H1 (cell line): Measurements from ENCODE around the gene SCAMP2. TPM values are rescaled to one million over a fixed set of nuclear protein-coding genes. Genes with fewer than 3 reads are reported as not detected.

Source experiments
- ATF2 ChIP-seq: IDR thresholded peaks from 2 replicates; pipeline ENCODE4 v1.6.1; 2012; ENCODE audit warnings: low read length, inconsistent platforms
- BRCA1 ChIP-seq: IDR thresholded peaks from 2 replicates; pipeline ENCODE4 v1.6.1; 2012; ENCODE audit warnings: low read depth, low read length, improper control_type of control experiment
- HDAC2 ChIP-seq, 2 experiments: fragments of 300-600 bp in 1 of 2; sonication (generic) in 1 of 2; IDR thresholded peaks; 2 replicates each; pipeline ENCODE4 v1.6.1; 2011 to 2012; ENCODE audit warnings: low read depth in 2 of 2, low read length in 2 of 2, mild to moderate bottlenecking in 2 of 2, moderate library complexity in 2 of 2, borderline replicate concordance in 1 of 2, inconsistent platforms in 1 of 2
- polyA plus RNA-seq, 7 experiments: library from polyadenylated mRNA; depleted of rRNA in 3 of 7; stranded (reverse) in 5 of 7; unstranded in 2 of 7; fragments of >200 nt in 5 of 7; fragments of 200-250 nt in 2 of 7; gene quantifications; 1 replicate in 5 of 7; 2 replicates in 1 of 7; 4 replicates in 1 of 7; pipeline versions ENCODE4 v1.2.1 to v1.2.3, GENCODE V29; 2011 to 2013; ENCODE audit warnings: missing spikeins in 2 of 7, mixed read lengths in 2 of 7
- total RNA-seq: library from RNA; stranded (reverse); fragmentation: NEBNext Ultra II Directional; extraction: Animal tissue kit (Norgen Biotek cat#: 25700); gene quantifications from 2 replicates; pipeline ENCODE4 v1.2.1, GENCODE V29; 2021

SCAMP2 gene
- total and polyA plus RNA-seq, 2 of the 8 experiments (the other 6 are each of a cell fraction or from before 2014, with no cell fraction given) = 41.7 to 131 TPM

GRCh38 chr15:74843891-74844299, 29.3 kb downstream of the SCAMP2 start (continued):
- TF ChIP-seq ATF2 (no peak), HDAC2 (IDR thresholded peaks at IDR 0.05; ENCODE audit: borderline replicate concordance in 1 of 2, low read depth in 2 of 2, low read length in 2 of 2) (no peak), BRCA1 (no peak)
- TF ChIP-seq, all 59 proteins: peak for 0
